Large intestine (tissue), 3 donors: ENCODE measurements around the gene CDKN2C. TPM values are rescaled to one million over a fixed set of nuclear protein-coding genes. Genes with fewer than 3 reads are reported as not detected.
"Not testable (repeated sequence)": the region's sequence is repeated elsewhere in the genome, so short reads cannot be mapped to it uniquely, and the experiment has no call there.

Experiments used
- DNase-seq, 2 donors: peaks; one replicate each; pipeline versions ENCODE4 v3.0.0 to v3.0.0-alpha.2; 2013
- H3K27ac ChIP-seq: one replicate; pipeline ENCODE4 v1.5.1; 2013; ENCODE audit warnings: low read length
- H3K27me3 ChIP-seq: 2 replicates; pipeline ENCODE4 v1.6.1; 2013; ENCODE audit warnings: low read length; ENCODE audit not compliant: control insufficient read depth, insufficient read depth
- H3K36me3 ChIP-seq: 2 replicates; pipeline ENCODE4 v1.6.1; 2013; ENCODE audit warnings: low read length; ENCODE audit not compliant: control insufficient read depth, insufficient read depth
- H3K4me1 ChIP-seq: one replicate; pipeline ENCODE4 v1.6.1; 2013; ENCODE audit warnings: low read length; ENCODE audit not compliant: control insufficient read depth, insufficient read depth
- H3K4me3 ChIP-seq: one replicate; pipeline ENCODE4 v1.5.1; 2013; ENCODE audit warnings: low read length
- H3K9me3 ChIP-seq: one replicate; pipeline ENCODE4 v1.6.1; 2013; ENCODE audit warnings: mild to moderate bottlenecking, low read depth, low read length, moderate library complexity; ENCODE audit not compliant: control insufficient read depth
- WGBS: methylation state at CpG from one replicate; pipeline ENCODE4 v1.1.5; 2013; ENCODE audit warnings: low lambda C conversion rate; ENCODE audit not compliant: insufficient coverage; 5-methylcytosine and 5-hydroxymethylcytosine counted together
- polyA plus RNA-seq: library from polyadenylated mRNA; unstranded; fragments of 120-200 nt; gene quantifications from one replicate; pipeline ENCODE4 v1.2.1, GENCODE V29; 2013

The CDKN2C gene
- polyA plus RNA-seq, 1 donor, result 5.2 TPM

GRCh38 chr1:50993645-50994044, 23.6 kb downstream of the CDKN2C start:
- 100% methylated on average over 1 of the region's 3 CpGs for WGBS
- H3K4me1 ChIP-seq, result no peaks in the 10 kb centered on the region
- H3K4me3 ChIP-seq, result no peak overlapping the region
- H3K27me3 ChIP-seq, result peaks cover 2% of the 10 kb centered on the region
- H3K9me3 ChIP-seq, result no peaks in the 10 kb centered on the region
- no peaks in the 10 kb centered on the region for H3K36me3 ChIP-seq
- no peak overlapping the region for H3K27ac ChIP-seq
- no peak for DNase-seq

- no peak for DNase-seq
- H3K36me3 ChIP-seq, result no peaks in the 10 kb centered on the region
- 59% methylated on average over 3 of the region's 4 CpGs for WGBS
- no peaks in the 10 kb centered on the region for H3K4me1 ChIP-seq
- no peak overlapping the region for H3K27ac ChIP-seq
- H3K27me3 ChIP-seq, result peaks cover 2% of the 10 kb centered on the region
- H3K9me3 ChIP-seq, result no peaks in the 10 kb centered on the region
- H3K4me3 ChIP-seq, result no peak overlapping the region
Measured at GRCh38 chr1:50994997-50995396, 25.0 kb downstream of the CDKN2C start.

GRCh38 chr1:50995651-50996050, 25.6 kb downstream of the CDKN2C start:
- WGBS, result 45% methylated on average over 1 of the region's 1 CpG
- H3K27ac ChIP-seq, result no peak overlapping the region
- DNase-seq, result no peak
- no peak overlapping the region for H3K4me3 ChIP-seq
- H3K9me3 ChIP-seq, result no peaks in the 10 kb centered on the region
- H3K36me3 ChIP-seq, result no peaks in the 10 kb centered on the region
- no peaks in the 10 kb centered on the region for H3K4me1 ChIP-seq
- peaks cover 2% of the 10 kb centered on the region for H3K27me3 ChIP-seq

GRCh38 chr1:50996083-50996482, 26.0 kb downstream of the CDKN2C start:
- Histone ChIP-seq H3K36me3 (no peaks in the 10 kb centered on the region), H3K27me3 (peaks cover 2% of the 10 kb centered on the region), H3K9me3 (no peaks in the 10 kb centered on the region), H3K4me1 (no peaks in the 10 kb centered on the region), H3K27ac (no peak overlapping the region), H3K4me3 (no peak overlapping the region)
- 86% methylated on average over 3 of the region's 3 CpGs for WGBS
- DNase-seq, result no peak

GRCh38 chr1:50999375-50999774, 29.3 kb downstream of the CDKN2C start:
- DNase-seq, result not testable (repeated sequence)
- WGBS, result no CpG with 5 or more reads among the region's 1 CpG

GRCh38 chr1:51000160-51000559, 30.1 kb downstream of the CDKN2C start:
- Histone ChIP-seq H3K9me3 (no peaks in the 10 kb centered on the region), H3K27me3 (peaks cover 2% of the 10 kb centered on the region), H3K36me3 (no peaks in the 10 kb centered on the region), H3K4me1 (no peaks in the 10 kb centered on the region), H3K4me3 (no peak overlapping the region), H3K27ac (no peak overlapping the region)
- WGBS, result 100% methylated on average over 1 of the region's 1 CpG
- no peak for DNase-seq

More at GRCh38 chr1:50999375-50999774, 29.3 kb downstream of the CDKN2C start:
- H3K36me3 ChIP-seq, H3K9me3 ChIP-seq, H3K27ac ChIP-seq, H3K4me3 ChIP-seq, H3K27me3 ChIP-seq, H3K4me1 ChIP-seq: not testable (repeated sequence)

GRCh38 chr1:51000651-51001050, 30.6 kb downstream of the CDKN2C start:
- H3K9me3 ChIP-seq, result no peaks in the 10 kb centered on the region
- no peak for DNase-seq
- no peak overlapping the region for H3K4me3 ChIP-seq
- WGBS, result 61% methylated on average over 2 of the region's 2 CpGs
- no peak overlapping the region for H3K27ac ChIP-seq
- no peaks in the 10 kb centered on the region for H3K36me3 ChIP-seq
- H3K4me1 ChIP-seq, result no peaks in the 10 kb centered on the region
- H3K27me3 ChIP-seq, result peaks cover under 1% of the 10 kb centered on the region

- 86% methylated on average over 1 of the region's 6 CpGs for WGBS
Measured at GRCh38 chr1:51002516-51002915, 32.5 kb downstream of the CDKN2C start.

GRCh38 chr1:51005549-51005948, 35.5 kb downstream of the CDKN2C start:
- not testable (repeated sequence) for H3K27me3 ChIP-seq, DNase-seq, H3K27ac ChIP-seq, H3K4me3 ChIP-seq, H3K4me1 ChIP-seq, H3K36me3 ChIP-seq, H3K9me3 ChIP-seq
- no CpG with 5 or more reads among the region's 4 CpGs for WGBS

More at GRCh38 chr1:51002516-51002915, 32.5 kb downstream of the CDKN2C start:
- no peaks in the 10 kb centered on the region for H3K9me3 ChIP-seq
- no peak overlapping the region for H3K4me3 ChIP-seq
- no peaks in the 10 kb centered on the region for H3K36me3 ChIP-seq
- H3K27ac ChIP-seq, result no peak overlapping the region
- no peak for DNase-seq
- H3K4me1 ChIP-seq, result no peaks in the 10 kb centered on the region
- H3K27me3 ChIP-seq, result no peaks in the 10 kb centered on the region

- H3K36me3 ChIP-seq, result no peaks in the 10 kb centered on the region
- no peak for DNase-seq
- no peak overlapping the region for H3K27ac ChIP-seq
- peaks cover 3% of the 10 kb centered on the region for H3K9me3 ChIP-seq
- no CpG with 5 or more reads among the region's 3 CpGs for WGBS
- no peaks in the 10 kb centered on the region for H3K27me3 ChIP-seq
- no peak overlapping the region for H3K4me3 ChIP-seq
- no peaks in the 10 kb centered on the region for H3K4me1 ChIP-seq
Measured at GRCh38 chr1:51009381-51009780, 39.3 kb downstream of the CDKN2C start.

- WGBS, result 100% methylated on average over 1 of the region's 1 CpG
- H3K27me3 ChIP-seq, result no peaks in the 10 kb centered on the region
- no peak overlapping the region for H3K4me3 ChIP-seq
- no peak overlapping the region for H3K27ac ChIP-seq
- no peak for DNase-seq
- no peaks in the 10 kb centered on the region for H3K4me1 ChIP-seq
- H3K36me3 ChIP-seq, result no peaks in the 10 kb centered on the region
- H3K9me3 ChIP-seq, result peaks cover 3% of the 10 kb centered on the region
Measured at GRCh38 chr1:51014878-51015277, 44.8 kb downstream of the CDKN2C start.
